Measurements from ENCODE around the gene FHOD3. TPM values are rescaled to one million over a fixed set of nuclear protein-coding genes. Genes with fewer than 3 reads are reported as not detected.

The FHOD3 gene
- total and polyA plus RNA-seq, 3 experiments from 2014 or later, result not detected

DNA sequence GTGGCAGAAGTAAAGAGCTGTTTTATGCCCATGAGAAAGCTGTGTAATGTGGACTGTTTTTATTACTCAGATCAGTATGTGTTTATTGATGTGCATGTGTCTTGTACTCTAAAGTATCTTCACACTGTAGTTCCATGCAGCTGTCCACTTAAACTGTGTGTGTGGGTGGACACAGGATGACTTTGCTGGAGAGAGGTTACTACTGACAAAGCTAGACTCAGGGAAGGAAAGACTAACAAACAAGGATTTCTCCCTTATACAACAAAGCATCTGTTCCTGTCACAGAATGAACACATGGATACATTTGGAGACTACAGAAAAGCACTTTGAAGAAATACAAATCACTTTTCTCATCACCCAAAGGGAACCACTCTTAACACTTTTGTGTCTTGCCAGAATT lies 10.0 kb downstream of the FHOD3 start:
- H3K4me3 Mint-ChIP-seq, result no peak overlapping the region
- H3K4me1 Mint-ChIP-seq, result no peaks in the 10 kb centered on the region
- H3K27me3 ChIP-seq (ENCODE audit: insufficient read depth, low read length, poor library complexity, severe bottlenecking), result no peaks in the 10 kb centered on the region
- no peak overlapping the region for H3K27ac Mint-ChIP-seq
- no peaks in the 10 kb centered on the region for H3K36me3 ChIP-seq (ENCODE audit: insufficient read depth, low read length)
- ChIA-PET CTCF (no interaction called here), POLR2A (no interaction called here)
- no peak for DNase-seq
- no peaks in the 10 kb centered on the region for H3K9me3 ChIP-seq (ENCODE audit: low read length)
- H3K27ac ChIP-seq (ENCODE audit: low read depth, low read length), result no peak overlapping the region
- no peaks in the 10 kb centered on the region for H3K36me3 Mint-ChIP-seq
- H3K27me3 Mint-ChIP-seq, result peaks cover 22 to 77% of the 10 kb centered on the region in 2 donors
- no peaks in the 10 kb centered on the region for H3K9me3 Mint-ChIP-seq
- H3K4me3 ChIP-seq (ENCODE audit: low read length), result no peak overlapping the region
- H3K4me1 ChIP-seq (ENCODE audit: insufficient read depth, low read length), result no peaks in the 10 kb centered on the region

DNA sequence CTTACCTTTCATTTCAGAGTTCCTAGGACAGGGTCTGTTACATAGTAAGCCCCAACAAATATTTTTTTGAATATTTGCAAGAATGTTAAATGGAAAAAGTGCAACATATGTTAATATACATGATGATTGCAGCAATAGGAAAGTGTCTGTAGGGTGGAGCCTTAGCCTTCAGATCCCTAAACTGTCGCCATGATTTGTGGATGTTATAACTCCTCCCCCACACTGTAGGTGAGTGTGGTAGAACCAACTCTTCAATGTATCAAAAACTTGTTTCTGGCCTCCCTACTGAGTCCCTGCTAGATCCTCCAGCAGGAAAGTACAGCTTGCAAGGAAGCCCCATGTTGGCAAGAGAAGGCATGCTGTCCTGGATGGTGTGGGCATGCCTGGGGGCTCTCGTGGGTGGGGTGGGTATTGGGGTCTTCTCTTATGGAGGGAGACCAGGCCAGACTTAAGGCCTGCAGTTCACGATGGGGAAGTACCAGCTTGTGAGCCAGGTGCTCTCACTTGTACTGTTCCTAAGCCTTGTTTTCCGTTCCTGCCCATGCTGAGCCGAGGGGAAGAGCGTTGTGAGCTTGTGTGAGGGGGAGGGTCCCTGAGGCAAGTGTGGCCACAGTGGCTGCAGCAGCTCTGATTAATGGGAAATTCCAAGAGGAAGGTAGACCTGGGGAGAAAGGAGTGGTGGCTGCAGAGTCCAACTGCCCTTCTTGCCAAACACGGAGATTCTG lies 11.4 kb downstream of the FHOD3 start:
- Mint-ChIP-seq H3K4me3 (no peak overlapping the region), H3K4me1 (no peaks in the 10 kb centered on the region), H3K36me3 (no peaks in the 10 kb centered on the region), H3K27me3 (peaks cover 18 to 73% of the 10 kb centered on the region in 2 donors), H3K27ac (no peak overlapping the region), H3K9me3 (no peaks in the 10 kb centered on the region)
- Histone ChIP-seq H3K4me1 (ENCODE audit: insufficient read depth, low read length) (no peaks in the 10 kb centered on the region), H3K9me3 (ENCODE audit: low read length) (no peaks in the 10 kb centered on the region), H3K27ac (ENCODE audit: low read depth, low read length) (no peak overlapping the region), H3K4me3 (ENCODE audit: low read length) (no peak overlapping the region), H3K36me3 (ENCODE audit: insufficient read depth, low read length) (no peaks in the 10 kb centered on the region), H3K27me3 (ENCODE audit: insufficient read depth, low read length, poor library complexity, severe bottlenecking) (no peaks in the 10 kb centered on the region)
- ChIA-PET POLR2A (no interaction called here), CTCF (no interaction called here)
- no peak for DNase-seq

DNA sequence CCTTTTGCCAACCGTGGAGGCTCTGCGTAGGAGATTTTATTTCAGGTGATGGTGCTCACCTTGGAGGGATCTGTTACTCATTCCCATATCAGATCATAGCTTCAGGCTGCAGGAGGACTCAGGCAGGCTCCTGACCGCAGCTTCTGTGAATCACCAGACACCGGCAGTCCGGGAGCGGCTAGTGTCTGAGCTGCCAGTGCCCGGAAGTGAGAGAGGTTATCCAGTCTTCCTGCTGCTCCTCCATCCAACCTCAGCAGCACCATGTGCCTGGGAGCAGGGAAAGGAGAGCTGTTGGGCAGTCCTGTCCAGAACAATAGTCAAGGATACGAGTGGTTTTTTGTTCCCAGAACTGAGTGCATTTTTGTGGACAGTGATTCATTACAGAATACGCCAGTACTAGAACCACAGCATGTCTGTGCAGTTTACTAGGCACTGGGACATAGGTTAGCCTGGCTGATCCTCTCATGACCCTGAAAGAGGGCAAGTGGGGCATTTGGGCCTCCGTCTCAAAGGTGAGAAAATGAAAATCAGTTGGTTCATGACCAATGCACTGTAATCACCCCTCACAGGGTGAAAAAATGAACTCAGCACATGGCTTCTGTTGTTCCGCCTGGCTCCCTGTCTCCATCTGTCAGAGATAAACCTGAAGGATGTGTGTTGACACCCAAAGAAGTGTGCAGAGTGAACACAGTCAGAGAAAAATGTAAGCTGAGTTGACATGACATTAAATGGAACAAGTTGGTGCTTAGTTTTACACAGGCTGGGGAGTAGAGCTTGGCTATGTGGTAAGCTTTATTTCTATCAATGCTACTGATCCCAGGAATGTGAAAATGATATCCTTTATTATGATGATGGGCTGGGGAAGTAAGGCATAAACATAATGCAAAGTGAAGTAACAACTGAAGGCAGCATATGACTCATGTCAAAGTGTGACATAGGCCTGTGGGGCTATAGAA lies 12.2 kb downstream of the FHOD3 start:
- no peak overlapping the region for H3K27ac ChIP-seq (ENCODE audit: low read depth, low read length)
- H3K4me3 Mint-ChIP-seq, result no peak overlapping the region
- CTCF ChIA-PET, result no interaction called here
- no peaks in the 10 kb centered on the region for H3K36me3 ChIP-seq (ENCODE audit: insufficient read depth, low read length)
- H3K27ac Mint-ChIP-seq, result peak overlapping the region in 1 of 8 donors; percentile 20
- H3K4me1 Mint-ChIP-seq, result no peaks in the 10 kb centered on the region
- no peaks in the 10 kb centered on the region for H3K9me3 ChIP-seq (ENCODE audit: low read length)
- POLR2A ChIA-PET, result no interaction called here
- no peaks in the 10 kb centered on the region for H3K9me3 Mint-ChIP-seq
- H3K27me3 Mint-ChIP-seq, result peaks cover 18 to 76% of the 10 kb centered on the region in 2 donors
- H3K36me3 Mint-ChIP-seq, result no peaks in the 10 kb centered on the region
- DNase-seq, result no peak
- H3K4me1 ChIP-seq (ENCODE audit: insufficient read depth, low read length), result no peaks in the 10 kb centered on the region
- H3K27me3 ChIP-seq (ENCODE audit: insufficient read depth, low read length, poor library complexity, severe bottlenecking), result no peaks in the 10 kb centered on the region
- H3K4me3 ChIP-seq (ENCODE audit: low read length), result no peak overlapping the region

DNA sequence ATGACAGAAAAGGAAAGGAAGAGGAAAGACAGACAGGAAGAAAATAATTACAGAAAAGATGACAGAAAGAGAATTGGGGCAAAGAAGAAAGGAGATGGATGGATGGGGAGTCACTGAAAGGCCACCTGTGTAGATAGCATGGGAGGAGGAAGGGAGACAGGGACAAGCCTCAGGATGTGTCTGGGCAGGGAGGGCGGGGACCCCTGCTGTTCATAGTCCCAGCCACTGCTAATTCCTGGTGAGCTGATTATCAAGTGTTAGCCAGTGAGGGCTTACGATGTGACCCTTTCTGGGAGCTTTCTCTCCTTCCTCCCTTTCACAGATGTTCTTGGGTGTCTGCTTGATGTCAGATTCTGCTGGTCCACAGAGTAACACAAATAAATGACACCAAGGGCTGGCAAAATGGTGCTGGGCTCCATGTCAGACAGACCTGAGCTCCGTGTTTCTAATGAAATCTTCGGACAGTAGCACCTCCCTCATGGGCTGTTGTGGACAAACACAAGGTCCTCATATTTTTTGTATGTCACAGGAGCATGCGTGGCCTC lies 13.6 kb downstream of the FHOD3 start:
- POLR2A ChIA-PET, result no interaction called here
- Histone ChIP-seq H3K4me3 (ENCODE audit: low read length) (no peak overlapping the region), H3K4me1 (ENCODE audit: insufficient read depth, low read length) (no peaks in the 10 kb centered on the region), H3K36me3 (ENCODE audit: insufficient read depth, low read length) (no peaks in the 10 kb centered on the region), H3K9me3 (ENCODE audit: low read length) (no peaks in the 10 kb centered on the region), H3K27ac (ENCODE audit: low read depth, low read length) (no peak overlapping the region), H3K27me3 (ENCODE audit: insufficient read depth, low read length, poor library complexity, severe bottlenecking) (no peaks in the 10 kb centered on the region)
- no peaks in the 10 kb centered on the region for H3K36me3 Mint-ChIP-seq
- peaks cover 16 to 67% of the 10 kb centered on the region in 2 donors for H3K27me3 Mint-ChIP-seq
- H3K4me3 Mint-ChIP-seq, result no peak overlapping the region
- no peaks in the 10 kb centered on the region for H3K4me1 Mint-ChIP-seq
- DNase-seq, result no peak
- CTCF ChIA-PET, result no interaction called here
- no peak overlapping the region for H3K27ac Mint-ChIP-seq
- H3K9me3 Mint-ChIP-seq, result no peaks in the 10 kb centered on the region

DNA sequence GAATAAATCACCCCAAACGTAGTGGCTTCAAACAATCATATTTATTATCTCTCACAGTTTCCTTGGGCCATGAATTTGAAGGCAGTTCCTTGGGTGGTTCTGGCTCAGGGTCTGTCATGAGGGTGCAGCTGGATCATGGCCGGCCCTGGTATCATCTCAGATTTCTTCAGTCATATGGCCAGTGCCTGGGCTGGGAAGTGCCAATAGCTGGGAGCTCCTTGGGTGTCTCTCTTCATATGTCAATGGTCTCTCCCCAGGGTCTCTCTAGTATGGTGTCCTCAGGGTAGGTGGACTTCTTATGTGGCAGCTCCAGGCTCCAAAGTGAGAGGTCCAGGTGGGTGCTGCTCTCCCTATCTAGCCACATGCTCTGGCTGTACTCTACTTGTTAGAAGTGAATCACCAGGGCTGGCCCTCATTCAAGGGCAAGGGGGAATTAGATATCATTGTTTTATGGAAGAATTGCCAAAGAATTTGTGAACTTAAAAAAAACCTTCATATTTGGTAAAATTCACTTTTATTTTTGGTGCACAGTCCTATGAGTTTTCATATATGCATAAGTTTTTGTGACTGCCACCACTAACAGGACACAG lies 15.4 kb downstream of the FHOD3 start:
- ChIA-PET CTCF (no interaction called here), POLR2A (no interaction called here)
- H3K27me3 Mint-ChIP-seq, result peaks cover 9 to 54% of the 10 kb centered on the region in 2 donors
- Histone ChIP-seq H3K36me3 (ENCODE audit: insufficient read depth, low read length) (no peaks in the 10 kb centered on the region), H3K4me1 (ENCODE audit: insufficient read depth, low read length) (no peaks in the 10 kb centered on the region), H3K9me3 (ENCODE audit: low read length) (no peaks in the 10 kb centered on the region), H3K27ac (ENCODE audit: low read depth, low read length) (no peak overlapping the region), H3K4me3 (ENCODE audit: low read length) (no peak overlapping the region), H3K27me3 (ENCODE audit: insufficient read depth, low read length, poor library complexity, severe bottlenecking) (no peaks in the 10 kb centered on the region)
- no peak overlapping the region for H3K27ac Mint-ChIP-seq
- peaks cover 0 to 5% (median under 1%) of the 10 kb centered on the region in 5 donors for H3K9me3 Mint-ChIP-seq
- H3K36me3 Mint-ChIP-seq, result no peaks in the 10 kb centered on the region
- DNase-seq, result no peak
- H3K4me1 Mint-ChIP-seq, result no peaks in the 10 kb centered on the region
- no peak overlapping the region for H3K4me3 Mint-ChIP-seq

DNA sequence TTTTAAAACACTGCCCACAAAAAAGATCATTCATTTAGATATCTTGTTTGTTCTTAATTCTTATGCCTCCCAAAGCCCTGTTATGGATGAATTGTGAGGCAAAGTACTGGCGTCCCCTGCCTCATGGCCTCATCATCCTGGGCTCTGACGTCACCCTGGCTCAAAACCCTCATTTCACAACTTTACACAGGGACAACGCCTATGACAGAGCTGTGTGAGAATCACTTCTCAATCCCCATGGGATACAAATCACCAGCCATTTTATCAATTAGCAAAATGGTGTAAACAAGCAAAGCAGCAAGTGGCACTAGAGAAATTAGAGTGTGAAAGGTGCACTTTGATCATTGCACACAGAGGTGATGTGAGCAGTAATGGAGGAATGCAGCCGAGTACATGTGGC lies 16.6 kb downstream of the FHOD3 start:
- Mint-ChIP-seq H3K27me3 (peaks cover 15 to 47% of the 10 kb centered on the region in 2 donors), H3K4me3 (no peak overlapping the region), H3K36me3 (no peaks in the 10 kb centered on the region), H3K27ac (no peak overlapping the region), H3K9me3 (peaks cover 4 to 17% (median 8%) of the 10 kb centered on the region in 5 donors), H3K4me1 (no peaks in the 10 kb centered on the region)
- Histone ChIP-seq H3K27ac (ENCODE audit: low read depth, low read length) (no peak overlapping the region), H3K9me3 (ENCODE audit: low read length) (no peaks in the 10 kb centered on the region), H3K4me3 (ENCODE audit: low read length) (no peak overlapping the region), H3K27me3 (ENCODE audit: insufficient read depth, low read length, poor library complexity, severe bottlenecking) (no peaks in the 10 kb centered on the region), H3K36me3 (ENCODE audit: insufficient read depth, low read length) (no peaks in the 10 kb centered on the region), H3K4me1 (ENCODE audit: insufficient read depth, low read length) (no peaks in the 10 kb centered on the region)
- POLR2A ChIA-PET, result no interaction called here
- DNase-seq, result no peak
- CTCF ChIA-PET, result no interaction called here

DNA sequence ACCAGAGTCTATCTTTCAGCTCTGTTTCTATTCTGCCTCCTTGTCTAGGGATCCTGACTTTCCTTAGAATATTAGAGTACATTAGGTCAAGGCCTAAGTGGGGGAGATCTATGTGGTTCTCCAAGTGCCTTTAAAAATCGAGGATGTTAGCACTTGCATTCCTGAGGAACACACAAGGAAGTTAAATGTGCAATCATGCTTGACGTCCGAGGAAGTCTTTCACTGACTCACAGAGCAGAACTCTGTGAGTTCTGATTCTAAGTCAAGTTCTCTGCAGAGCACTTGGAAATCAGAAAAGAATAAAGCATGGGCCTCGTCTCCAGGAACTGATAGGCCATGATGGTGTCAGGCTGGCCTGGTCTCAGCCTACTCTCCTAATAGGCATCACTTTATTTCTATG lies 17.2 kb downstream of the FHOD3 start:
- H3K27me3 ChIP-seq (ENCODE audit: insufficient read depth, low read length, poor library complexity, severe bottlenecking), result no peaks in the 10 kb centered on the region
- H3K4me1 ChIP-seq (ENCODE audit: insufficient read depth, low read length), result no peaks in the 10 kb centered on the region
- no peaks in the 10 kb centered on the region for H3K36me3 ChIP-seq (ENCODE audit: insufficient read depth, low read length)
- no peak overlapping the region for H3K4me3 ChIP-seq (ENCODE audit: low read length)
- no peaks in the 10 kb centered on the region for H3K4me1 Mint-ChIP-seq
- ChIA-PET POLR2A (no interaction called here), CTCF (no interaction called here)
- no peaks in the 10 kb centered on the region for H3K9me3 ChIP-seq (ENCODE audit: low read length)
- peak overlapping the region in 1 of 8 donors; percentile 13 for H3K27ac Mint-ChIP-seq
- no peaks in the 10 kb centered on the region for H3K36me3 Mint-ChIP-seq
- H3K27me3 Mint-ChIP-seq, result peaks cover 16 to 41% of the 10 kb centered on the region in 2 donors
- H3K27ac ChIP-seq (ENCODE audit: low read depth, low read length), result no peak overlapping the region
- DNase-seq, result no peak
- H3K4me3 Mint-ChIP-seq, result no peak overlapping the region
- H3K9me3 Mint-ChIP-seq, result peaks cover 5 to 23% (median 9%) of the 10 kb centered on the region in 5 donors

DNA sequence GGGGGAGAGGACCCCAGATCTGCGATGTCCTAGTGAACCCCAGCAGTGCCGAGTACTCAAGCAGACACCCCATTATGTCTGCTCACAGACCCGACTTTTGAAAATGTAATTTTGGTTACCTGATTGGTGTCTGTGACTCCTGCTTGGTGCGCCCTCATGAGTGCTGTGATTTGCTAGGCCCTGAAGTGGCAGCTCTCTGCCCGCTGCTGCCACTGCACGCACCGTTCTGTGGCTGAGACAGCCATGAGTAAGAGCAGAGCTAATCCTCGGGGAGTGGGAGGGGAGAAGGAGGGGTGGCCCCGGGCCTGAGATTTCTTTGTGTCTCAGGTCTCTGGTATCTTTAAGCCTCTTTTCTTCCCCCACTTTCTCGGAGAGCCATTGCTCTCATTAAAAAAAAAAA lies 18.2 kb downstream of the FHOD3 start:
- no peak overlapping the region for H3K4me3 Mint-ChIP-seq
- peaks cover 16 to 37% of the 10 kb centered on the region in 2 donors for H3K27me3 Mint-ChIP-seq
- ChIA-PET POLR2A (no interaction called here), CTCF (no interaction called here)
- DNase-seq, result no peak
- no peaks in the 10 kb centered on the region for H3K4me1 Mint-ChIP-seq
- Histone ChIP-seq H3K27ac (ENCODE audit: low read depth, low read length) (no peak overlapping the region), H3K9me3 (ENCODE audit: low read length) (no peaks in the 10 kb centered on the region), H3K27me3 (ENCODE audit: insufficient read depth, low read length, poor library complexity, severe bottlenecking) (no peaks in the 10 kb centered on the region), H3K36me3 (ENCODE audit: insufficient read depth, low read length) (no peaks in the 10 kb centered on the region), H3K4me3 (ENCODE audit: low read length) (no peak overlapping the region), H3K4me1 (ENCODE audit: insufficient read depth, low read length) (no peaks in the 10 kb centered on the region)
- no peak overlapping the region for H3K27ac Mint-ChIP-seq
- peaks cover 5 to 23% (median 9%) of the 10 kb centered on the region in 5 donors for H3K9me3 Mint-ChIP-seq
- H3K36me3 Mint-ChIP-seq, result no peaks in the 10 kb centered on the region
